WTC11 (cell line): Measurements from ENCODE around the gene SPINK14.

Experiments
- ATF2 ChIP-seq: sonication (generic); formaldehyde crosslinking; IDR thresholded peaks from 2 replicates; pipeline ENCODE4 v1.8.1; 2022; ENCODE audit warnings: low read depth, missing genetic modification reagents, borderline replicate concordance
- CTCF ChIP-seq: fragments of 200-600 bp; IDR thresholded peaks from 2 replicates; pipeline ENCODE4 v1.8.0; 2022; ENCODE audit warnings: antibody characterized with exemption
- E2F4 ChIP-seq: sonication (generic); formaldehyde crosslinking; IDR thresholded peaks from 2 replicates; pipeline ENCODE4 v1.8.1; 2022; ENCODE audit warnings: low read depth, mild to moderate bottlenecking, moderate library complexity, missing genetic modification reagents, borderline replicate concordance
- ETV6 ChIP-seq: sonication (generic); formaldehyde crosslinking; IDR thresholded peaks from 2 replicates; pipeline ENCODE4 v1.8.1; 2022; ENCODE audit warnings: mild to moderate bottlenecking, missing genetic modification reagents
- HMGXB4 ChIP-seq: sonication (generic); formaldehyde crosslinking; IDR thresholded peaks from 2 replicates; pipeline ENCODE4 v1.8.1; 2023; ENCODE audit warnings: mild to moderate bottlenecking, moderate library complexity, missing genetic modification reagents
- MAX ChIP-seq: sonication (generic); formaldehyde crosslinking; IDR thresholded peaks from 2 replicates; pipeline ENCODE4 v1.8.0; 2022; ENCODE audit warnings: mild to moderate bottlenecking, missing genetic modification reagents
- NR3C1 ChIP-seq: sonication (generic); formaldehyde crosslinking; conservative IDR thresholded peaks from 2 replicates; pipeline ENCODE4 v1.8.1; 2023; ENCODE audit warnings: low read depth, mild to moderate bottlenecking, missing genetic modification reagents
- SP1 ChIP-seq: sonication (generic); formaldehyde crosslinking; conservative IDR thresholded peaks from 2 replicates; pipeline ENCODE4 v1.8.1; 2022; ENCODE audit warnings: missing genetic modification reagents
- USF2 ChIP-seq: sonication (generic); formaldehyde crosslinking; IDR thresholded peaks from 2 replicates; pipeline ENCODE4 v1.8.1; 2023; ENCODE audit warnings: mild to moderate bottlenecking, missing genetic modification reagents, moderate library complexity

GRCh38 chr5:148146487-148146886 is 21.9 kb upstream of the SPINK14 start:
- TF ChIP-seq ATF2 (CRISPR knock-in tag) (no peak), ETV6 (no peak), CTCF (no peak), USF2 (CRISPR knock-in tag) (no peak), E2F4 (CRISPR knock-in tag) (no peak), NR3C1 (CRISPR knock-in tag) (no peak), HMGXB4 (CRISPR knock-in tag) (no peak), SP1 (no peak), MAX (CRISPR knock-in tag) (no peak)
